ENCODE measurements around the gene ATP9A. TPM values are rescaled to one million over a fixed set of nuclear protein-coding genes. Genes with fewer than 3 reads are reported as not detected.
A peak's percentile ranks its signal among the peaks of the same experiment; 100 is the strongest.

ATP9A gene
- total RNA-seq, 1 donor from 2014 or later, result 23.1 TPM

- no peaks in the 10 kb centered on the region for H3K27me3 ChIP-seq (ENCODE audit: low read depth)
- H3K9me3 ChIP-seq, result no peaks in the 10 kb centered on the region
- no peak overlapping the region for H3K27ac ChIP-seq
- H3K36me3 ChIP-seq, result no peaks in the 10 kb centered on the region
- no peak for TF ChIP-seq CTCF (IDR thresholded peaks at IDR 0.05)
- ATAC-seq (no peak), DNase-seq (no peak)
- peaks cover 20% of the 10 kb centered on the region for H3K4me1 ChIP-seq
- no peak overlapping the region for H3K4me3 ChIP-seq
- intact Hi-C loops (cut with DNase I), result no loop called here
These were observed 133.9 kb downstream of the ATP9A start for GRCh38 chr20:51634257-51634656.

- no peak for TF ChIP-seq CTCF (IDR thresholded peaks at IDR 0.05)
- Histone ChIP-seq H3K9me3 (no peaks in the 10 kb centered on the region), H3K27me3 (ENCODE audit: low read depth) (no peaks in the 10 kb centered on the region), H3K36me3 (no peaks in the 10 kb centered on the region), H3K4me3 (no peak overlapping the region), H3K4me1 (peaks cover 20% of the 10 kb centered on the region), H3K27ac (no peak overlapping the region)
- ATAC-seq, result no peak
- intact Hi-C loops (cut with DNase I), result no loop called here
- DNase-seq, result no peak
These were observed 134.8 kb downstream of the ATP9A start for GRCh38 chr20:51633430-51633829.

GRCh38 chr20:51631953-51632352, 136.2 kb downstream of the ATP9A start:
- intact Hi-C loops (cut with DNase I), result no loop called here

GRCh38 chr20:51631011-51631950, 136.9 kb downstream of the ATP9A start:
- ATAC-seq, result peak; percentile 74 to 75
- intact Hi-C loops (cut with DNase I), result no loop called here

More at GRCh38 chr20:51631953-51632352, 136.2 kb downstream of the ATP9A start:
- H3K27ac ChIP-seq, result peak overlapping the region; percentile 69
- H3K4me3 ChIP-seq, result no peak overlapping the region
- no peaks in the 10 kb centered on the region for H3K27me3 ChIP-seq (ENCODE audit: low read depth)
- ATAC-seq (no peak), DNase-seq (no peak)
- no peak for TF ChIP-seq CTCF (IDR thresholded peaks at IDR 0.05)
- H3K36me3 ChIP-seq, result no peaks in the 10 kb centered on the region
- H3K4me1 ChIP-seq, result peaks cover 20% of the 10 kb centered on the region
- no peaks in the 10 kb centered on the region for H3K9me3 ChIP-seq

More at GRCh38 chr20:51631011-51631950, 136.9 kb downstream of the ATP9A start:
- no peaks in the 10 kb centered on the region for H3K27me3 ChIP-seq (ENCODE audit: low read depth)
- no peak for TF ChIP-seq CTCF (IDR thresholded peaks at IDR 0.05)
- no peaks in the 10 kb centered on the region for H3K9me3 ChIP-seq
- DNase-seq, result no peak
- H3K4me3 ChIP-seq, result peak overlapping the region; percentile 11
- H3K36me3 ChIP-seq, result no peaks in the 10 kb centered on the region
- H3K4me1 ChIP-seq, result peaks cover 20% of the 10 kb centered on the region
- H3K27ac ChIP-seq, result peak overlapping the region; percentile 69

Measured in lower lobe of right lung (tissue), 2 donors.